Subcutaneous abdominal adipose tissue (tissue), 5 donors: ENCODE results near the gene PDE6B.

ENCODE experiments used
- H3K27ac ChIP-seq: one replicate; pipeline ENCODE4 v1.7.0; 2013; ENCODE audit warnings: low read depth, mild to moderate bottlenecking, inconsistent platforms, low read length, moderate library complexity
- H3K27me3 ChIP-seq, 5 donors: one replicate each; pipeline ENCODE4 v1.7.0; 2013; ENCODE audit warnings: low read length in 5 of 5, inconsistent platforms in 1 of 5; ENCODE audit not compliant: control insufficient read depth in 5 of 5, insufficient read depth in 4 of 5
- H3K36me3 ChIP-seq, 5 donors: one replicate each; pipeline ENCODE4 v1.7.0; 2013; ENCODE audit warnings: low read length in 5 of 5; ENCODE audit not compliant: control insufficient read depth in 5 of 5, insufficient read depth in 5 of 5
- H3K4me1 ChIP-seq, 5 donors: one replicate each; pipeline ENCODE4 v1.7.0; 2013; ENCODE audit warnings: low read length in 5 of 5, mild to moderate bottlenecking in 3 of 5, moderate library complexity in 1 of 5; ENCODE audit not compliant: control insufficient read depth in 5 of 5, insufficient read depth in 5 of 5
- H3K4me3 ChIP-seq, 5 donors: one replicate each; pipeline ENCODE4 v1.7.0; 2013; ENCODE audit warnings: low read length in 5 of 5, low read depth in 1 of 5
- H3K9ac ChIP-seq, 5 donors: one replicate each; pipeline ENCODE4 v1.7.0; 2013; ENCODE audit warnings: low read length in 5 of 5, mild to moderate bottlenecking in 4 of 5, moderate library complexity in 3 of 5
- H3K9me3 ChIP-seq, 5 donors: one replicate each; pipeline ENCODE4 v1.7.0; 2013; ENCODE audit warnings: low read length in 5 of 5; ENCODE audit not compliant: control insufficient read depth in 5 of 5
- donor health status: healthy.
- donor health status: healthy.
- donor health status: healthy.
- donor health status: healthy.
- donor health status: healthy.

The PDE6B gene

DNA sequence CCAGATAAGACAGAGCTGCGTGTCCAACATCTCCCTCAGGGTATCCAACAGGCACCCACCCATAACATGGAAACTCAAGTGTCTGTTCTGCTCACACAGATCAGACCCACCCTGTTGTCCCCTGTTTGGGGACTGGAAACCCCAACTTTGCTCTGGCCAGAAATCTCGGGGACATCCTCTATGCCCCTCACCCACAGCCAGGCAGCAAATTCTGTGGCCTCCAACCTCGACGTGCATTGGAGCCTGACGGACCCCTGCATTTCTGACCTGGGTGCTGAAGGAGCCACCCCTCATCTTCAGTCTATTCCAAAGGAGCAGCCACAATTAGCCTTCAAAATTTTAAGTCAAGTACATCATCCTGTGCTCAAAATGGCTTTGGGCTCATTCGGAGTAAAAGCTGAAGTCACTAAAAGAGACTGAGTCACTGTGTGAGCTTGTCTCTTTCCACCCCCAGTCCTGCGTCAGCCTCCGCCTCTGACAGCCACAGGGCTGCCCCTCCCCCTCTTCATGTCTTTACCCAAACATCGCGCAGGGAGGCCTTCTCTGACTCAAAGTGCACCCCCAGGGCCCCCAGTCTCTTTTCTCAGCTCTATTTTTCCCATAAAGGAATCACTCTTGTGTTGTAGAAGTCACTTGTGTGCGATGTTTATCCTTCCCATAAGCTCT is 24.4 kb upstream of the PDE6B start:
- H3K27ac ChIP-seq: no peak overlapping the region
- H3K4me3 ChIP-seq: no peak overlapping the region
- no peaks in the 10 kb centered on the region for H3K36me3 ChIP-seq
- H3K4me1 ChIP-seq: no peaks in the 10 kb centered on the region
- no peak overlapping the region for H3K9ac ChIP-seq
- H3K27me3 ChIP-seq: peaks cover 4 to 25% (median 9%) of the 10 kb centered on the region in 5 donors
- H3K9me3 ChIP-seq: no peaks in the 10 kb centered on the region

DNA sequence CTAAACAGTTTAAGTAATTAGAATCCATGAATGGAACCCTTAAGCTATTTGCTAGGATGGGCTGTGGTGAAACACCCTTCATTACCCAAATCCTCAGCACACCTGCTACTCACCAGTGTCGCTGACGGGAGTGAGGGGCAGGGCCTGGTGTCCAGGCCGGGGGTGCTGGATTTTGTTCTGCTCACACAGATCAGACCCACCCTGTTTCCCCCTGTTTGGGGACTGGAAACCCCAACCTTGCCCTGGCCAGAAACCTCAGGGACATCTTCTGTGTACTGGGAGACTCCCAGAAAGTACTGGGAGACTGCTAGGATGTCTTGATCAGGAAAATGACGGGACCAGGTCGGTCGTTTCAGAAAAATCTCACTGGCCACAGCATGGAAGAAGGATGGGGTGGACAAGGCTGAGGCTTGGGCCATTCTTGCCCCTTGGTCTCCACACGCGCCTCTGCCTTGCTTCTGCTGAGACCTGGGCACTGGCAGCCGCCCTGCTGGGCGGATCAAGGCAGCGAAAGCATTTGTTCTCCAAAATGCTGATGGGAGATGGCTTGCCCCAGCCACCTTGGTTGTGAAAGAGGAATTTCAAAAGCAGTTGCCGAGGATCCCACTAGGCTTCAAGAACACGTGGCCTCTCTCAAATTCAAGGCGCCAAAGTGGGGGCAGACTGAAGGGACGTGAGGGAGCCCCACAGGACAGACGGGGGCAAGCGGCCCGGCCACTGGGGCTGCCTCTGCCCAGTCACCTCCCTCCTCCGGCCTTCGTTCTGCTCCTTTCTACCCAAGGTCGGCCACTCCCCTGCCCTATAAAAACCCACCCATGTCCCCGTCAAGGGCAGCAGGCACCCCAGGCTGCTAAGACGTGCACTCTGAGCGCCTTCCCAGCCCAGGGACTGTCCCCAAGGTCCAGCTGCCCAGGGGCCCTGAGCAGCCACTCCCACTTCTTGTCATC is 23.5 kb upstream of the PDE6B start:
- no peak overlapping the region for H3K27ac ChIP-seq
- H3K36me3 ChIP-seq: no peaks in the 10 kb centered on the region
- no peak overlapping the region for H3K9ac ChIP-seq
- peaks cover 4 to 25% (median 10%) of the 10 kb centered on the region in 5 donors for H3K27me3 ChIP-seq
- no peaks in the 10 kb centered on the region for H3K9me3 ChIP-seq
- no peaks in the 10 kb centered on the region for H3K4me1 ChIP-seq
- H3K4me3 ChIP-seq: no peak overlapping the region

DNA sequence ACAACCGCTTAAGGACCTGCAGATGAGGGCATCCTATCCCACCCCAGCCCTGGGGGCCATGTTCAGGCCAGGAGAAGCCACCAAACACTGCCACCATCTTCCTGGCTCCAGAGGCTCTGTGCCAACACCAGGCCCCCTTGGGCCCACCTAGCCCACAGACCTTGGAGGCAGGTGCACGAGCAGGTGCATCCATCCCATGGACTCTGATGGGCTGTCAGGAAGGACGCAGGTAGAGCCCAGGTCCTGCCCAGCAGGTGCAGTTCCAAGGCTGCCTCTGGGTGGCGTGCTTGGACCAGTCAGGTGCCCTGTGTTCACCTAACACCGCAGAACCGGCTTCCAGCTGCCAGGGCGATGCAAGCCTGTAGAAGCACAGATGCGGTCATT is 22.8 kb upstream of the PDE6B start:
- H3K27me3 ChIP-seq: peaks cover 4 to 25% (median 12%) of the 10 kb centered on the region in 5 donors
- no peaks in the 10 kb centered on the region for H3K9me3 ChIP-seq
- no peaks in the 10 kb centered on the region for H3K36me3 ChIP-seq
- H3K4me3 ChIP-seq: no peak overlapping the region
- no peak overlapping the region for H3K9ac ChIP-seq
- H3K4me1 ChIP-seq: no peaks in the 10 kb centered on the region
- no peak overlapping the region for H3K27ac ChIP-seq

DNA sequence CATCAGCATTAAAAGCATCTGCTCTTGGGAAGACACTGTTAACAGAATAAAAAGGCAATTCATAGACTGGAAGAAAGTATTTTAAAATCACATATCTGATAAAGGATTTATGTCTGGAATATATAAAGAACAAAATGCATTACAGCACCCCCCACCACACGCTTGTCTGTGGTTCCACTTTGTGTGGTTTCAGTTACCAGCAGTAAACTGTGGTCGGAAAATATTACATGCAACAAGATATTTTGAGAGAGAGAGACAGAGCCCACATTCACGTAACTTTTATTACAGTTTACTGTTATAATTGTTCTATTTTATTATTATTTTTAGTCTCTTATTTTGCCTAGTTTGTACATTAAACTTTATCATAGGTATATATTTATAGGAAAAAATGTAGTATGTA is 21.2 kb upstream of the PDE6B start:
- H3K27me3 ChIP-seq: peaks cover 4 to 29% (median 14%) of the 10 kb centered on the region in 5 donors
- no peaks in the 10 kb centered on the region for H3K36me3 ChIP-seq
- no peak overlapping the region for H3K27ac ChIP-seq
- H3K4me1 ChIP-seq: no peaks in the 10 kb centered on the region
- H3K4me3 ChIP-seq: no peak overlapping the region
- no peaks in the 10 kb centered on the region for H3K9me3 ChIP-seq
- no peak overlapping the region for H3K9ac ChIP-seq

DNA sequence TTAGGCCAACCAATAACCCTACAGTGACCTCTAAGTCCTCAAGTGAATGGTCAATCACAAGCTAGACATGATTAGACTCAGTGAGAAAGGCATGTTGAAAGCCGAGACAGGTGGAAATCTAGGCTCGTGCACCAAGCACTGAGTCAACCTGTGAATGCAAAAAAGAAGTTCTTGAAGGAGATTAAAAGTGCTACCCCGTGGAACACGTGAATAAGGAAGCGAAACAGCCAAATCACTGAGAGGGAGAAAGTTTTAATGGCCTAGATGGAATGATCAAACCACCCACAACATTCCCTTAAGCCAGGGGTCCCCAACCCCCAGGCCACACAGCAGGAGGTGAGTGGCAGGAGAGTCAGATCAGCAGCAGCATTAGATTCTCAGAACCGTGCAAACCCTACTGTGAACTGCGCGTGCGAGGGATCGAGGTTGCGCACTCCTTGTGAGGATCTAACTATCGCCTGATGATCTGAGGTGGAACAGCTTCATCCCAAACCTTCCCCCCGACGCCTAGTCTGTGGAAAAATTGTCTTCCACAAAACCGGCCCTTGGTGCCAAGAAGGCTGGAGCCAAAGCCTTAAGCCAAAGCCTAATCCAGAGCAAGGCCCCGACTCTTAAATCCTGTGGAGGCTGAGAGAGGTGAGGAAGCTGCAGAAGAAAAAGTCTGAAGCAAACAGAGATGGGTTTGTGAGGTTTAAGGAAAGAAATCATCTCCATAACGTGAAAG is 19.5 kb upstream of the PDE6B start:
- H3K4me3 ChIP-seq: no peak overlapping the region
- H3K9me3 ChIP-seq: peaks cover 0 to 8% (median under 1%) of the 10 kb centered on the region in 5 donors
- no peaks in the 10 kb centered on the region for H3K36me3 ChIP-seq
- peaks cover 0 to 18% (median 10%) of the 10 kb centered on the region in 5 donors for H3K27me3 ChIP-seq
- H3K9ac ChIP-seq: no peak overlapping the region
- no peaks in the 10 kb centered on the region for H3K4me1 ChIP-seq
- H3K27ac ChIP-seq: no peak overlapping the region

DNA sequence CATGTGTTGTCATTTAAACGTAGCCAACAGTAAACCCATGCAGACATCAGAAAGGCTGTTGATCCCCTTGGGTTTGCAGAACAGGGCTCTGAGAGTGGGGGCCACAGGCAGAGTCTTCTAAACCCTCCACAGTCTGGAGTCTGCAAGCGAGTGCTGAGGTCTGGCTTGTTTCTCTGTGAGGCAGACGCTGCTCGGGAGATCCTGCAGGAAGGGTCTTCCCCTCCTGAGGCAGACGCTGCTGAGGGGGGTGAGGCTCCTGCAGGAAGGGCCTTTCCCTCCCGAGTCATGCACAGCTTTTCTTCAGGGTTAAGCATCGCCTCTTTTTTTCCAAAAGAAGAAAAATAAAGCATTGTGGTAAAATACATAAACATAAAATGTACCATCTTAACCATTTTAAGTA is 17.1 kb upstream of the PDE6B start:
- no peak overlapping the region for H3K9ac ChIP-seq

DNA sequence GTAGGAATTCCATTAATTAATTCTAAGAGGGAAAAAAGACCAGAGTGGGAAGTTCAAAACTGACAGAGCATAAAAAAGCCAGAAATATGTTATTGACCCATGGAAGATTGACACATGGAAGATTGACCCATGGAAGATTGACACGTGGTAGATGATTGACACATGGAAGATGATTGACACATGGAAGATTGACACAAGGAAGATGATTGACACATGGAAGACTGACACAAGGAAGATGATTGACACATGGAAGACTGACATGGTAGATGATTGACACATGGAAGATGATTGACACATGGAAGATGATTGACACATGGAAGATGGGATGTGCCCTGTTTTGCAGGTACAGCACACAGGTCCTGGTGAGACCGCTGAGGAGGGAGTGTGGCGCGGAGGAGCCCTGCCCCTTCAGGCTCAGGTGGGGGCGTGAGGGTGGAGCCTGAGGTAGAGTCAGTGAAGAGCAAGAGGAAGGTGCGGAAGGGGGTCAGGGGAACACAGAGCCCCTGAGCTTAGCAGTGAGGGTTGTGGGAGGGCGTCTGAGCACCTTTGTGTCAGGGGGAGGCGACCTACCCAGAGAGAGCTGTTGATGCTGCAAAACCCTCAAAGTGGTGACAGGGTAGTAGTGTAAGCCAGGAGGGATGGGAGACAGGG is 15.8 kb upstream of the PDE6B start:
- Histone ChIP-seq H3K36me3 (no peaks in the 10 kb centered on the region), H3K9ac (no peak overlapping the region), H3K4me3 (no peak overlapping the region), H3K9me3 (peaks cover 0 to 8% (median 2%) of the 10 kb centered on the region in 5 donors), H3K27ac (no peak overlapping the region), H3K27me3 (peaks cover 0 to 13% (median 4%) of the 10 kb centered on the region in 5 donors), H3K4me1 (no peaks in the 10 kb centered on the region)

More for the DNA sequence above, 17.1 kb upstream of the PDE6B start:
- no peak overlapping the region for H3K27ac ChIP-seq
- no peaks in the 10 kb centered on the region for H3K36me3 ChIP-seq
- no peaks in the 10 kb centered on the region for H3K4me1 ChIP-seq
- H3K27me3 ChIP-seq: peaks cover 0 to 13% (median 4%) of the 10 kb centered on the region in 5 donors
- H3K4me3 ChIP-seq: no peak overlapping the region
- peaks cover 0 to 8% (median 2%) of the 10 kb centered on the region in 5 donors for H3K9me3 ChIP-seq

DNA sequence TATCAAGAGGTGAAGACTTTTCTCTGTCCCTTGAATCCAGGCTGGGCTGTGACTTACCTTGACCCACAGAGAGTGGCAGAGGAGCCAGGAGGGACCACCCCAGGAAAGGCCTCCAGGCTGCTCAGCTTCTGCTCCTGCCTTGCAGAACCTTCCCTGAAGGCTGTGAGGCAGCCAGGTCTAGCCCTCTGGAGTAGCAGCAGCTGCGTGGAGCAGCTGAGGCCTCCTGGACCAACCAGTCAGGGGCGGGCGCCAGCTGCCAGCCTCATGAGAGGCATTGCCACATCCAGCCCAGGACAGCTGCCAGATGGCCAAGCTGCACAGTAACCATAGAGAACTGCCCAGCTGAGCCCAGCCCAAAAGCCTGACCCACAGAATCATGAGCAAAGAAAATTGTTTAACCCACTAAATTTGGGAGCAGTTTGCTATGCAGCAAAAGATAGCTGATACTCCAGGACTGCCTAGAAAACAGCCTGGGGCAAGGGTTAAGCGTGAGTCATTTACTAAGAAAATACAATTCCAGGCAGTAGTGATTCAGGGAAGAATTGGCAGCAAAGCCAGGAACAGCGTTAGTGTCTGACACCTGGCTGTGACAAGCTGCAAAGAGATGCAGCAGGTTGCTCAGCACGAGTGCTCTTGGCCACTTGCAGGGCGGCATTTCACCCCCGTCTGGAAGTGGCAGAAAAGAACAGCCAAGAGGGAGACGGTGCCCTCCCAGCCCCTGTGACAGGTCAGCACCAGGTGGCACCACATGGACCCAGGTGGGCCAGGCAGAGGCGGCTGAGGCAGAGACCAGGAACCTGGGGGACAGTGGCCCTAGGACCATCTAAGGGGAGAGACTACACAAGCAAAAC is 14.7 kb upstream of the PDE6B start:
- peaks cover 0 to 8% (median 2%) of the 10 kb centered on the region in 5 donors for H3K9me3 ChIP-seq
- H3K36me3 ChIP-seq: no peaks in the 10 kb centered on the region
- no peak overlapping the region for H3K27ac ChIP-seq
- H3K9ac ChIP-seq: no peak overlapping the region
- no peak overlapping the region for H3K4me3 ChIP-seq
- H3K4me1 ChIP-seq: no peaks in the 10 kb centered on the region
- peaks cover 0 to 13% (median 4%) of the 10 kb centered on the region in 5 donors for H3K27me3 ChIP-seq
